Neural progenitor cell (in vitro differentiated cells): ENCODE results near the gene MYBPC1. TPM values are rescaled to one million over a fixed set of nuclear protein-coding genes. Genes with fewer than 3 reads are reported as not detected.

Experiments used
- DNase-seq: peaks from one replicate; pipeline ENCODE4 v3.0.0-alpha.2; 2016; ENCODE audit warnings: low spot score
- H2AFZ ChIP-seq: fragments of 200-600 bp; sonication (generic); replicated peaks from 2 replicates; pipeline ENCODE4 v1.6.1; 2016; ENCODE audit warnings: antibody characterized with exemption
- H3F3A ChIP-seq: fragments of 200-600 bp; sonication (generic); 2 replicates; pipeline ENCODE4 v1.6.1; 2016; ENCODE audit warnings: antibody characterized with exemption, low read depth
- H3K27ac ChIP-seq: fragments of 200-600 bp; sonication (generic); 2 replicates; pipeline ENCODE4 v1.5.1; 2016; ENCODE audit warnings: mild to moderate bottlenecking
- H3K27me3 ChIP-seq: fragments of 200-600 bp; sonication (generic); 2 replicates; pipeline ENCODE4 v1.6.1; 2016; ENCODE audit warnings: mild to moderate bottlenecking, moderate library complexity
- H3K36me3 ChIP-seq: fragments of 200-600 bp; sonication (generic); 2 replicates; pipeline ENCODE4 v1.5.1; 2016
- H3K4me1 ChIP-seq: fragments of 200-600 bp; sonication (generic); 2 replicates; pipeline ENCODE4 v1.6.1; 2016; ENCODE audit warnings: mixed run types
- H3K4me2 ChIP-seq: fragments of 200-600 bp; sonication (generic); 2 replicates; pipeline ENCODE4 v1.6.1; 2016
- H3K4me3 ChIP-seq: fragments of 200-600 bp; sonication (generic); 2 replicates; pipeline ENCODE4 v1.5.1; 2016
- H3K79me2 ChIP-seq: fragments of 200-600 bp; sonication (generic); 2 replicates; pipeline ENCODE4 v1.6.1; 2016; ENCODE audit warnings: low read depth
- H3K9ac ChIP-seq: fragments of 200-600 bp; sonication (generic); 2 replicates; pipeline ENCODE4 v1.6.1; 2016
- H3K9me3 ChIP-seq: fragments of 200-600 bp; sonication (generic); 2 replicates; pipeline ENCODE4 v1.5.1; 2016; ENCODE audit warnings: low read depth
- H4K20me1 ChIP-seq: fragments of 200-600 bp; sonication (generic); 2 replicates; pipeline ENCODE4 v1.6.1; 2016; ENCODE audit warnings: low read depth
- H3K27ac Mint-ChIP-seq: 3 replicates; pipeline ENCODE4 v1.8.0; 2021; ENCODE audit warnings: mixed read lengths
- H3K27me3 Mint-ChIP-seq: 2 replicates; pipeline ENCODE4 v1.8.0; 2022; ENCODE audit warnings: low read depth, mild to moderate bottlenecking, inconsistent platforms, moderate library complexity, mixed read lengths; ENCODE audit not compliant: insufficient read depth
- H3K36me3 Mint-ChIP-seq: 3 replicates; pipeline ENCODE4 v1.8.0; 2021; ENCODE audit warnings: mixed read lengths
- H3K4me1 Mint-ChIP-seq: 3 replicates; pipeline ENCODE4 v1.8.0; 2021; ENCODE audit warnings: mixed read lengths
- H3K4me3 Mint-ChIP-seq: 3 replicates; pipeline ENCODE4 v1.8.0; 2021; ENCODE audit warnings: mild to moderate bottlenecking, moderate library complexity, mixed read lengths
- H3K9me3 Mint-ChIP-seq: 3 replicates; pipeline ENCODE4 v1.8.0; 2020; ENCODE audit warnings: mixed read lengths
- CTCF ChIP-seq: fragments of 200-600 bp; sonication (generic); IDR thresholded peaks from 2 replicates; pipeline ENCODE4 v1.5.1; 2017; ENCODE audit warnings: antibody characterized with exemption, mild to moderate bottlenecking
- EZH2 ChIP-seq: fragments of 200-600 bp; sonication (generic); IDR thresholded peaks from 2 replicates; pipeline ENCODE4 v1.6.1; 2017; ENCODE audit warnings: antibody characterized with exemption, mild to moderate bottlenecking, moderate library complexity
- EZH2phosphoT487 ChIP-seq: fragments of 200-600 bp; sonication (generic); IDR thresholded peaks from 2 replicates; pipeline ENCODE4 v1.6.1; 2017; ENCODE audit warnings: antibody characterized with exemption
- total RNA-seq: library from RNA; depleted of rRNA; stranded (reverse); fragments of >200 nt; gene quantifications from 2 replicates; pipeline ENCODE4 v1.2.3, GENCODE V29; 2015; ENCODE audit warnings: low replicate concordance

Gene MYBPC1
- total RNA-seq, 1 donor from 2014 or later: not detected

DNA sequence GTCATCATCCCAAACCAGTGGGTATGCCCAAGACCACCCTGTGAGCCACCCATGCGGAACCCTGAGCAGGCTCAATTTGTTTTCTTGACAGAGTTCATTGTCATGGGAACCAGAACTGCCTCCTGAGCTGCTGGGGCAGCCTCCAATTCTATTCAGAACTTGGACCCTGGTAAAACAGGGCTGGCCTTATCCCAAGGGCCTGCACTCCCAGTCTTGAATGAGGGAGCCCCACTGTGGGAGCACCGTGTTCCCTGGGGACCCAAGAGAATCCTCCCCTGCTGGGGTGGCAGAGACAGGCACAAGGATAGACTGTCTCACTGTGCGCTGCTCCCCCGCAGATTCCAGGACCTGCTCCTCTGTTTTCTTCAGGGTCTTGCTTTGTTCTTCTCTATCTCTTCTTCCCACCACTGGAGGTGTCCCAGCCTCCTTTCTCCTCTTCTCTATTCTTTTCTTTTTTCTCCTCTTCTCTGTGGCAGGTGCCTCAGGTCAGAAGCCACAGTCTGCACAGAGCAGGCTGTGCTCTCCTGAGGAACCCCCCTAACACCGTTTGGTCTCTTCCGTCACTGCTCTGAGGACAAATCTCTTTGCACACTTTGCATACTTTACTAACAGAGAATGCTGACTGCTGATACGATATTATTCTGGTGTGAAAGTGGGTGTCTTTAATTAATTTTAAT, 71.4 kb downstream of the MYBPC1 start:
- H2AFZ ChIP-seq: no peak overlapping the region
- H3K79me2 ChIP-seq: no peaks in the 10 kb centered on the region
- no peak for TF ChIP-seq CTCF
- no peak for TF ChIP-seq EZH2
- no peak for TF ChIP-seq EZH2phosphoT487
- peaks cover 2% of the 10 kb centered on the region for H3K4me1 Mint-ChIP-seq
- no peaks in the 10 kb centered on the region for H3K9me3 ChIP-seq
- H3K36me3 Mint-ChIP-seq: no peaks in the 10 kb centered on the region
- no peaks in the 10 kb centered on the region for H4K20me1 ChIP-seq
- no peak overlapping the region for H3K4me3 ChIP-seq
- no peaks in the 10 kb centered on the region for H3K27me3 ChIP-seq
- H3F3A ChIP-seq: no peaks in the 10 kb centered on the region
- H3K9me3 Mint-ChIP-seq: no peaks in the 10 kb centered on the region
- H3K4me3 Mint-ChIP-seq: no peak overlapping the region
- H3K27ac ChIP-seq: no peak overlapping the region
- no peak overlapping the region for H3K4me2 ChIP-seq
- H3K27me3 Mint-ChIP-seq: peaks cover 2% of the 10 kb centered on the region
- no peaks in the 10 kb centered on the region for H3K4me1 ChIP-seq
- no peak overlapping the region for H3K9ac ChIP-seq
- no peak overlapping the region for H3K27ac Mint-ChIP-seq
- H3K36me3 ChIP-seq: no peaks in the 10 kb centered on the region
- no peak for DNase-seq

GRCh38 chr12:101667591-101667990, 72.8 kb downstream of the MYBPC1 start:
- Histone ChIP-seq H3K9me3 (no peaks in the 10 kb centered on the region), H3K4me2 (no peak overlapping the region), H3K27ac (no peak overlapping the region), H3K36me3 (no peaks in the 10 kb centered on the region), H3K27me3 (no peaks in the 10 kb centered on the region), H3K4me3 (no peak overlapping the region), H3K9ac (no peak overlapping the region), H2AFZ (no peak overlapping the region), H3K4me1 (no peaks in the 10 kb centered on the region), H3F3A (no peaks in the 10 kb centered on the region), H4K20me1 (no peaks in the 10 kb centered on the region), H3K79me2 (no peaks in the 10 kb centered on the region)
- Mint-ChIP-seq H3K9me3 (no peaks in the 10 kb centered on the region), H3K27me3 (peaks cover 5% of the 10 kb centered on the region), H3K27ac (no peak overlapping the region), H3K36me3 (no peaks in the 10 kb centered on the region), H3K4me3 (no peak overlapping the region), H3K4me1 (peaks cover 2% of the 10 kb centered on the region)
- no peak for DNase-seq
- TF ChIP-seq EZH2 (no peak), EZH2phosphoT487 (no peak), CTCF (no peak)

GRCh38 chr12:101670007-101670671, 75.4 kb downstream of the MYBPC1 start:
- H3K4me3 Mint-ChIP-seq: no peak overlapping the region
- no peaks in the 10 kb centered on the region for H3K36me3 Mint-ChIP-seq
- no peak overlapping the region for H3K27ac Mint-ChIP-seq
- DNase-seq: peak; percentile 50
- H3K9me3 ChIP-seq: no peaks in the 10 kb centered on the region
- H3K4me1 ChIP-seq: no peaks in the 10 kb centered on the region
- H3K4me1 Mint-ChIP-seq: peaks cover 2% of the 10 kb centered on the region
- H4K20me1 ChIP-seq: no peaks in the 10 kb centered on the region
- peak overlapping the region; percentile 96 for H2AFZ ChIP-seq
- H3K27me3 Mint-ChIP-seq: peaks cover 5% of the 10 kb centered on the region
- H3K9me3 Mint-ChIP-seq: no peaks in the 10 kb centered on the region
- H3K27me3 ChIP-seq: no peaks in the 10 kb centered on the region
- no peak for TF ChIP-seq EZH2phosphoT487
- TF ChIP-seq EZH2: no peak
- TF ChIP-seq CTCF: peak; percentile 67
- no peak overlapping the region for H3K4me2 ChIP-seq
- H3K79me2 ChIP-seq: no peaks in the 10 kb centered on the region
- no peak overlapping the region for H3K9ac ChIP-seq
- no peaks in the 10 kb centered on the region for H3F3A ChIP-seq
- H3K36me3 ChIP-seq: no peaks in the 10 kb centered on the region
- no peak overlapping the region for H3K27ac ChIP-seq
- no peak overlapping the region for H3K4me3 ChIP-seq
